ENCODE data around the gene RGPD4.
"Not testable (repeated sequence)": the region's sequence is repeated elsewhere in the genome, so short reads cannot be mapped to it uniquely, and the experiment has no call there.

The RGPD4 gene

DNA sequence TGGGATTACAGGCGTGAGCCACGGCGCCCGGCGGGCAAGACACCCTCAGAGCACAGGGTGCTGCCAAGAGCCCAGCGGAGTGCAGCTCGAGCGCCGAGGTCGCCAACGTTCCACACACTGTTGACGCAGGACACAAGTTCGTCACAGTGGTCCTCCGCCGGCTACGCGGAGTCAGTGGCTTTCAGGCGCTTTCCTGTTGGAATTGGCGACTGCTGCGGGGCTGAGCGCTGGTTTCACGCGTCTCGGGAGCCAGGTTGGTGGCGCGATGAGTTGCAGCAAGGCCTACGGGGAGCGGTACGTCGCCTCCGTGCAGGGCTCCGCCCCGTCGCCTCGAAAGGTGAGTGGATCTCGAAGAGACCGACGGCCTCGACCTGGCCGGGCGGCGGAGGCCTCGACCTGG is at the start of gene RGPD4:
Gene RGPD4 (plus strand): TSS at position 144 of the 400 bp plus-strand sequence. CDS start 122 bp downstream, at position 266.
- not testable (repeated sequence) for DNase-seq

DNA sequence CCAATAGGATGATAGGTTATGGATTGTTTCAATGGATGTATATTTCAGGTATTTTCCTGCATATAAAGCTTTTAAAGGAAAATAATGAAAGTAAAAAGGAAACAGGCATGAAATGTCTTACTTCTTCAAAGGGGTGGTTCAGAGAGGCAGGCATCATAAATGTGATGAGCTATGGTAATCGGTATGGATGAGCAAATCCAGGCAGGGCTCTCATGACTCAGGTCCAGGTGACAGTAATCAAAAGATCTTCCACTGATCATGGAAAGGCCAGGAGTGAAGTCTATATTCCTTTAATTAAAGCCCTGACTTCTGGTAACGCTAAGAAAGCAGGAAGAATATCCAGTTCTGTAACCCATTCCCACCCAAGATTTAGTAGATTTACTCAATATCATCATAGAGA is 48.7 kb upstream of the RGPD4 start:
- no peak for DNase-seq

DNA sequence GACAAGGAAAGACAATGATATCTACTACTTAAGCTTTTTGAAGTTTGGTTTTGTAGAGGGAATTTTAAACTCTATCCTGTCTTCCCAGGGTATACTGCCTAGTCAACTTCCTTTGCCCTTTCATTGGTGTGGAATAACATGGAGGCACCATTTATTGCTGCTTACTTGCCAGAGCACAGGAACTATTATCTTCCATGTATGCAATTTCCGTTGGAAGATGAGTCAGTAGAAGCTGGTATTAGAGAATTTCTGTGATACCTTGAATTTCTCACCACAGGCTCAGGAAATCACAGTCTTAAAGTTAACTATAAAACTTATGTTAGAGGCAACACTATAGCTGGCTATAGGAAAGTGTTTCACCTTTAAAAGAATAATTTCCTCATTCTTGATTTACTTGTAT is 40.9 kb upstream of the RGPD4 start:
- DNase-seq: no peak

DNA sequence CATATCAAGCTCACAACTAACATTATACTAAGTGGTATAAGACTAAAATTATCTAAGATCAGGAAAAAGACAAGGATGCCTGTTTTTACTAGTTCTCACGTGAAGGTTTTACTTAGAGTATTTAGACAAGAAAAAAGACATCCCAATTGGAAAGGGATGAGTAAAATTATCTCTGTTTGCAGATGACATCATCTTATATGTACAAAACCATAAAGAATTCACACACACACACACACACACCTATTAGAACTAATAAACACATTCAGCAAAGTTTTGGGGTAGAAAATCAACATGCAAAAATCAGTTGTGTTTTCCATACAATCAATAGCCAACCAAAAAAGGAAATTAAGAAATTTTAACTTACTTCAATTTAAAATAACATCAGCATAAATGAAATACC is 35.9 kb upstream of the RGPD4 start:
- DNase-seq: no peak

DNA sequence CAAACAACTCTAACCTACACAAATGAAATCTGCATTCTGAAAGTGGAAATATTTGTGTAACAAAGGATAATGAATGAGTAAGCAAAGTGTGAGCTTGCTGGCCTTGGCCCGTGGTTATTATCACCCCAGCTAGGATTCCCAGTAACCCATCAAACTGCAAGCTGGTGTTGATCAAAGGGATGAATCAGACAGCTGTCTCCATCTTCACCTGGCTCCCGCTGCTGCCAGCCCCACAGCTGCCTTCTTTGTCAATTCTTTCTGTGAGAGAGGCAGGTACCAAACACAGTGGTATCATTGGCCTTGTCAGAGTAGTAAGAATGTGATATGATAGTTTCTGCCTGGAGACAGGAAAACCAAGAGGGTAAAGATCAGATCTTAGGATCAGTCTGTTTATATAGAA is 25.2 kb upstream of the RGPD4 start:
- peak; percentile 52 to 70 for DNase-seq

DNA sequence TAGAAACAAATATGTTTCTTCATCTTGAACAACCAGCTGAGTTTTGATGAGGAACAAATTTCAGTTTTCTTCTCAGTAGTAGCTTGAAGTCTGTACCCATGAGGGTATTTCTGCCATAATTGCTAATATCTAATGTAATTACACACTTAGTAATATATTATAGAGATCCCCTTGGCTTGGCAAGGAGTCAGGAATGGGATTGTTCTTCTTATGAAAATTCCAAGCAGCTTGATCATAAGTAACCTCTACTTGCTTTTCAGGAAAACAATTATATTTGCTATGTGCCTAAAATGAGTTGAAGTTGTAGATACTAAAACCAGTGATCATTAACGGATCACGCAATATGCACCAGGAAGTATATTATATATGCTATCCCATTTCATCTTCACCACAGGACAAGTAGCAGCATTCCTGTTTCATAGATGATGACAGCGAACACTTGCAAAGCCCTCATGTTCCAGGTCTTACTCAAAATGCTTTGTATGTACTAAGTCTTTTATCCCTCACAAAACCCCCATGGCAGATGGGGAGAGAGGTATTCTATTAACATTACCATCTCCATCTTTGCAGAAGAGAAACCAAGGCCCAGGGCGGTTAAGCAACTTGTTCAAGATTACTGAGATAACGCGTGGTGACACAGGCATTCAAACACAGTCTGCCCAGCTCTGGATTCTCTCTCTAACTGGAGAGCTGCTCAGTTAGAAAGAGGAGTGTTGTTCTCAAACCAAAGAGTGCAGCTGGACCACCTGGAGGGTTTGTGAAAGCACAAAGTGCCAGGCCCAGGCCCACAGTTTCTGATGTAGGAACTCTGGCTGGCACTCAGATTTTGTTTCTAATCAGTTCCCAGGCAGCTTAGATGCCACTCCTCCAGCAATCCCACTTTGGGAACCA is 21.8 kb upstream of the RGPD4 start:
- DNase-seq: no peak

DNA sequence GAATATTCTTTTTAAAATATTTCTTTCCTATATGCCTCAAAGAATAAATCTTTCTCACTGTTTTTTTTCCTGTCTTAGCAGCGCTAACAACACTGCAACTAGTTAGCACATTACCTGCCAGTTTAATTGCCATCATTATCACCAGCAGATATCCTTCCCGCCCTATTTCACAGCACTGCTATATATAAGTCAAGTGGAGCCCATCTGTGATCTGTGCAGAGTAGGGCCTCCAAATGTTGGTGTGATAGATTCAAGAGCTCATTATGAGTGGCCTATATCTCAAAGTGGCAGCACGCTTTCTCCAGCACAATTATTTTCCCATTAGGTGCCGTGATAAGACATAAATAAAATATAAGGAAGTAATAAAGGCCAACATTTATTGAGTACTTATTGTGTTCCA is 19.8 kb upstream of the RGPD4 start:
- no peak for DNase-seq

DNA sequence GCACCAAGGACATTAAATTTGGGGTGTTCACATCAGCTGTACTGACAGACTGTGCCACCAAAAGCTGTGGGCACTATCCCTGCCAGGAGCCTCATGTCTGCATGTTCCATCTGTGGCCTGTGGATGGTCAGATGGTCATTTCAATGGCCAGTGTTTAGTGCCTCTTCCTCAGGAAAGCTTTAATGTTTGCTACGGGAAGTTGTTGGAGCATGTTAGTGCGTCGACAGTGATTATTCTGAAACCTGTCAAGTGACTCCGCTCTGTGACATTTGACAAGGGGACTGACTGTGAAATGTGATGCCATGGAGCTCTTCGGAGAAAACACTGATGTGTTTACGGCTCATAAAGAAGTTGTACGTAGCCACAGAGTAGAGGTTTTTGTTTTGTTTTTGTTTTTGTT is 18.7 kb upstream of the RGPD4 start:
- DNase-seq: no peak

DNA sequence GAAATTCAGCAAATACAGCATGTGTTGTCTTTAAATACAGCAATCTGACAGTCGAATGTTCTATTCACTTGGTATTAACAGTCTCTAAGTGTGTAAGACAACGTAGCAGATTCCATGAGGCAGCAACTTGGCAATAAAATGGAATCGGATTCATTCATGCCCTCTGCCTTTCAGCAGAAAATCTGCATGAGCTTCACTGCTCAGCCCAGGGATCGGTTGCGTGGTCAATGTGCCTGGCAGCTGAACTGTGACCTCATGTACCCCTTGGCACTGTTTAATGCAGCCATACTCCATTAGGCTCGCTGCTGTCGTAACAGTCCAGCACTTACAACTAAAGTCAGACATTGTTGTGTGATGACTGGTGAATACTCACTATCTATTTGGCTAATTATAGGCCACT is 17.7 kb upstream of the RGPD4 start:
- DNase-seq: no peak

DNA sequence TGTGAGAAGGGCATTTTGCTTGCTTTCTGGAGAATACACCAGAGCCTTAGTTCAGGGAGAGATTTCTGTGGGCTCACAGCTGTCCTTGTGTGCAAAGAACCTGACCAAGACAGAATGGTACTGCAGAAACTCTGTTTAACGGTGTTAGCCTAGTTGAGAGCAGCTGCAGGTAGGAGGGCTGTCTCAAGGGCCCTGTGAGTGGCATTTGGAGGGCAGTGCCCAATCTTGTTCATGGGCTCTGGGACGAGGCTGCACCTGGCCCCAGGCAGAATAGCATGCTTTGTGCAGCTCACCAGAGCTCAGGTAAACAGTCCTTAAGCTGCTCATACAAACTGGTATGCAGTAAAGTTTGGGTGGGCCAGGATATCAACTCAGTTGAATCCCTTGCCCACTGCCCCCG is 16.9 kb upstream of the RGPD4 start:
- DNase-seq: no peak

DNA sequence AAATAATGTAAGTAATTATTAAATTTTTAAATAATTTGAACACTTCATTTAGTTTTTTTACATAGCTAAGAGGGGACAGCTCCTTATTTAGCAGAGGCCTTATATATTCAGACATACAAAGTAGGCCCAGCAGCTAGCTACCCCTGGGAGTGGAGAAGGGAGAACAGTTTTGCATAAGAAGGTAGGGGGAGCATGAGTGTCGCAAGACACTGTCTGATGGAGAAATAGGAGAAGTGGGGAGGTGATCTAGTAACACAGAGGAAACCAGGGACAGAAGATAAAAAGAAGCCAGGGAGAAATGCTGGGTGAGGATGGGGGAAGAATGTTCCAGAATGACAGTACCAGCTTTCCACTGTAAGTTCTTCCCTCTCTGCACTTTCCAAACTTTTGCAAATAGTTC is 16.0 kb upstream of the RGPD4 start:
- no peak for DNase-seq

DNA sequence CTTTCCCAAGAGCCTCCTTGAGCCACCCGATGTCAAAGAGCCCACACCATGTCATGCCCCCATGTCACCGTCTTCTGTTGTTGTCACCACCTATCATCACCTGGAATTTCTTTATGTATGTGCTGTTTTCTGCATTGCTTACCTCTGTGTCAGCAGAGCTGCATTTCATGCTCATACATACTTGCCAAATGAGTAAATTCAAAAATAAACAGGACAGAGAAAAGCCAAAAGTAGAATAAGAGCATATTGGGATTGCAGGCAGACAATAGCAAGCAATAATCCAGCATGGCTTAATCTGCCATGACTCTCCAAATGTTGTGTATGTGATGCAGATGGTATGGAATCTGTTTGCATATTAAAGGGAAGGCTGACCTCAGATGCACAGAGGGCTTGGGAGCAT is 15.3 kb upstream of the RGPD4 start:
- DNase-seq: no peak

DNA sequence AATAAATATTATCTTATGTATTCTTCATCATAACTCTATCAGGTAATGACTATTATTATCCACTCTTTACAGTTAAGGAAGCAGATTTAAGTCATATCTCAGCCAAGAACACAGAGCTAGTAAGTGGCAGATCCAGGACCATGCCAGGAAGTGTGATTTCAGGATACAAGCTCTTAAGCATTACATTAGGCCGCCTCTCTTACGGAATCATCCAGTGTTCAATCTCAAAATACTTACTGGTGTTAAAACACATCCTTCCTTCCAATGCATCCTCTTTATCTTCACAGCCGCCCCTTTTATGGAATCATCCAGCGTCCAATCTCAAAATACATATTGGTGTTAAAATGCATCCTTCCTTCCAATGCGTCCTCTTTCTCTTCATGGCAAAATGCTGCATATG is 14.7 kb upstream of the RGPD4 start:
- no peak for DNase-seq

DNA sequence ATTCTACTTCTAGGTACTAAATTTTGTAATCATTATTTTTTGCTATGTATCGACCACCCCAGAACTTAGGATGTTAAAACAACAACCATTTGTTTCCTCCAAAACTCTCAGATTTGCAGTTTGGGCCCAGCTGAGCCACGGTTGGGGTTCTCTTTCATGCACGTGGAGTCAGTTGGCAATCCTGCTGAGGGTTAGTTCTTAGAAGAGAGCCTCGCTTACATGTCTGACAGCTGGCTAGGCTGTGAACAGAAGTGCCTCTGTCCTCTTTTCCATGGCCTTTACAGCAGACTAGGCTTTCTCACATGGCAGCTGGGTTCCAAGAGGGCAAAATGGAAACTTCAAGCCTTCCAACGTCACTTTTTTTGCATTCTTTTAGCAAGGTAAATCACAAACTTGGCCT is 9.3 kb upstream of the RGPD4 start:
- DNase-seq: no peak

DNA sequence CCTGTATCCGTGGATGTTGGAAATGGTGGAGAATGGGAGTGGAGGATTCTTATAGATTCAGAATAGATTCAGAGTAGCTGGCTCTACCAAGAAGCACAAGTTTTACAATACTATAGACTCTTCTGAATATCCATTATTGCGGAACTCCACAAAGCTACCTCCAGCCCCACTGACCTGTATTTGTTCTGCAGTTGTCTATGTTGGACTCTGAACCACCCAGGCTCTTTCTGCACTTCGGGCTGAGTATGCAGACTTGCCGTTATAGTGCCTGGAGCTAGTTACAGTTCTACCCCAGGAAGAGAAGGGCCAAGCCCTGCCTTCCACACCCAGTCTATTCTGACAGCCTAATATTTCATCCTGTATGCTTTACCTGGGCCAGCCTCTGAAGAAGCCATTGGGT is 4.4 kb upstream of the RGPD4 start:
- DNase-seq: no peak

DNA sequence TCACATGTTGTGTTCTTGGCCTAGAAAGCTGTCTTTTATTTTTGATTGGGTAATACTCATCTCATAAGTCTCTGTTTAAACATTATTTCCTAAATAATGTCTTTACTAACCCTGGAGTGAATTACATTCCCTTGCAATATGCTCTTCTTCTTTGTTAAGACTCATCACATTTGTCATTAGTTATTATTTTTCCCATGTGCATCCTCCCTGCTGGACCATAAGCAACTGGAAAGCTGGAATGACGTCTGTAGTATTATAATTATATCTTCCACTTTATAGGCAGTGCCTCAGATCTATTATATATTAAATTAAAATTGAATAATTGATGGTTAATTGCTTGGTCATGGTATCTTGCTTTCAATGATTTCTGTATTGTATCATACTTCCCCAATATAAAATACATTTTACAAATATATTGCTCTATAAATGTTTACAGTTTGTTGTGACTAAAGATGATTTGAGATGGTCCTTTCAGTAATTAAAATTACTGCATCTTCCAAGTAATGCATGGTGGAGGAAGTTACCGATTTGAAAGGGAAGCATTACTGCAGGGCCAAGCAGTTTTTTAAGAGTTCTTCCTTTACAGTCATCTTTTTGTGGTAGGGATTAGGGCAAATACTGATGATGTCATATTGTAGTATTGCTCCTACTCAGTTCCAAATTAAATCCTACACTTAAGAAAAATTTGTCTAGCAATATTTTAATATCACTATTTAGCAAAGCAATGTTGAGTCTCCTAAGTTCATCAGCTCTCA is 2.1 kb upstream of the RGPD4 start:
- no peak for DNase-seq

DNA sequence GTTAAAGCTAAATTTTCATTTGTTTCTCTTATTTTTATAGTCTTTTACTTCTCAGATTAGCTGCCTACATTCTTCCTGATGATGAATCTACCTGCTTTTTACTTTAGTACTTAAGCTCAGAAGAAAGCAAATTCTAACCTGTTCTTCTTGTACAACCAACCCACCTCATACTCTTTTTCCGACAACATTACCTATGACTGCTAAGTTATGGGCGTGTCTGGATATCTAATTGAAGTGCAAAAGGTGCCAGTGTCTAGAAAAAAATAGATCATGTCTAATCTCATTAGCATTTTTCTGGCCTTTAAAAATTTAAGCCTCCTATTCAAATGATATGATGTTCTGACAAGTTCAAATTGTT is 1.5 kb upstream of the RGPD4 start:
- no peak for DNase-seq

DNA sequence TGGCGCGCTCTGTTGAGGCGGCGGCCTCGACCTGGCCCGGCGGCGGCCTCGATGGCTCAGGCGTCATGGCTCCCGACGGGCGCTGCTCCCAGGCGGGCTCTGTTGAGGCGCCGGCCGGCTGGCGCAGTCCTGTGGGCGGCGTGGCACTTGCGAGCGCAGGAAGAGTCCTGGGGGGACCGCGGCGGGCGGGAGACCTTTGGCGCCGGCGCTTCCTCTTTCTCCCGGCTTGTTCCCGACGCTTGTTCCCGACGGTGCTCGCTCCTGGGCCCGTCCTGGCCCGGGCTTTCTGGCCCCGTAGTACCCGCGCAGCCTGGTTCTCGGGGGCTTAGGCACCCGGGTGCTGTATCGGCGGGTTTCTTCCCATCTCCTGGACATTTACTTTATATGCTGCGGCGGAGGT is 2.8 kb downstream of the RGPD4 start:
- DNase-seq: not testable (repeated sequence)

DNA sequence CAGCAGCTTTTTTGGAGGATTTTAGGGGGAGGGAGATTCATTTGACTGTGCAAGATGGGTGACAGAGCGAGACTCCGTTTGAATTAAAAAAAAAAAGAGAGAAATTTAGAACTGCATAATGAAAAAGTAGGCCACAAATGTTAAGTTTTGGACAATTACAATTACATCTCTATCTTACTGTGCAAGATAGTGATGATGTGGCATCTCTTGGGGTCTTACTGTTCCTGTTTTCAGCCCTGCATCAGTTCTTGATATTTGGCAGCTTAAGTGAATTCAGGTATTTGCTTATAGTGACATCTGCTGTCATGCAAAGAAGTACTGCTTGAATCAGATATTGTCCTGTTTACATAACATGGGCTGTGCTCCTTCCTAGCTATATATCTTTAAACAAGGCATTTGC is 6.5 kb downstream of the RGPD4 start:
- not testable (repeated sequence) for DNase-seq

DNA sequence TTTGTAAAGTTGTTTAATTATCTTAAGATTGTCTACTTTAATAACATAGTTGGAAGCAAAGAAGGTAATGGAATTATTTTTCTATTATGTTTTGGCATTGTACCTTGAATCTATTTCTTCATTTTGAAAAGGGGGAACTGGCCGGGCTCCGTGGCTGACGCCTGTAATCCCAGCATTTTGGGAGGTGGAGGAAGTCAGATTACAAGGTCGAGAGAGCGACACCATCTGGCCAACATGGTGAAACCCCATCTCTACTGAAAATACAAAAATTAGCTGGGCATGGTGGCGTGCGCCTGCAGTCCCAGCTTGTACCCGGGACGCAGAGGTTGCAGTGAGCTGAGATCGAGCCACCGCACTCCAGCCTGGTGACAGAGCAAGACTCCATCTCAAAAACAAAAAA is 6.9 kb downstream of the RGPD4 start:
- not testable (repeated sequence) for DNase-seq

DNA sequence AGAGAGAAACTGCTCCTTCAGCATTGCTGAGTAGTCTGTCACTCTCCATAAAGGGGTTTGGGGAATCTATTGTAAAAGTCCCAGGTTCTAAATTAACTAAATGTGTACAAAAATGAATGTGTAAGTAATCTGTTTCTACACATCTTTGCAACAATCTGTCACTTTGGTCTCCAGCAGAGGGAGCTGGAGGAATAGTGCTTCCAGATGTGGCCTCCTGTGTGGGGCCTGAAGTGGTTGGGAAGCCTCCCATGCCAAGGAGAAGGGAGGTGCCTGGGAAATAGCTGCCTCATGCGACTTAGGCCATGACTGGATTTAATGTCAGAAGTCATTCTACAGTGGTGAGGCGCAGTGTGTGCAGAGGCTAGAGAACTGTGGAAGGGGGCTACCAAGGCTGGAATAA is 89.4 kb downstream of the RGPD4 start:
- DNase-seq: not testable (repeated sequence)

DNA sequence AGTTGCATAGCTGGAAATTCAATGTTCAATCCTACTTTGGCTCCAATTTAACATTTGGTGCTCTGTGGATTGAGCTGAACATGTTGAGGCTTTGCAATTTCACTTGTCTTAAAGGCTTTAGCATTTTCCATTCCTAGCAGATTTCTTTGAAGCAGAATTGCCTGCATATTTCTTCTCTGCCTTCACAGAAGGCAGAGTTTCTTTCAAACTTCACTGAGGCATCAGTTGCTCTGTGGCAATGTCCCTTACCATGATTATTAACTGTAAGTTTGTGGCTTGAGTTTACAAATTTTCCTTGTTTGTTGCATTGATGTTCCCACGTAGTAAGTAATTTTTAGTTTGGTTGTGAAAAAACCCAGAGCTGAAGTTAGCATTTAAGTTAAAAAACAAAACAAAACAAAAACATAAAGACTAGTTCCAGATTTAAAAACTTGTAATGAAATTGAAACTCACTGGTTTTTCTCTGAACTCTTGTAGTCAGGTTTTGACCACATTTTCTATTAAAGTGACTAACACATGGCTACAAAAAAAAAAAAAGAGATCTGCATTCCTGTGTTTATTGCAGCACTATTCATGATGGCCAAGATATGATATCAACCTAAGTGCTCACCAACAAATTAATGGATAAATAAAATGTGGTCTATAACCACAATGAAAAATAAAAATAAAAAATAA is 90.1 kb downstream of the RGPD4 start:
- not testable (repeated sequence) for DNase-seq

DNA sequence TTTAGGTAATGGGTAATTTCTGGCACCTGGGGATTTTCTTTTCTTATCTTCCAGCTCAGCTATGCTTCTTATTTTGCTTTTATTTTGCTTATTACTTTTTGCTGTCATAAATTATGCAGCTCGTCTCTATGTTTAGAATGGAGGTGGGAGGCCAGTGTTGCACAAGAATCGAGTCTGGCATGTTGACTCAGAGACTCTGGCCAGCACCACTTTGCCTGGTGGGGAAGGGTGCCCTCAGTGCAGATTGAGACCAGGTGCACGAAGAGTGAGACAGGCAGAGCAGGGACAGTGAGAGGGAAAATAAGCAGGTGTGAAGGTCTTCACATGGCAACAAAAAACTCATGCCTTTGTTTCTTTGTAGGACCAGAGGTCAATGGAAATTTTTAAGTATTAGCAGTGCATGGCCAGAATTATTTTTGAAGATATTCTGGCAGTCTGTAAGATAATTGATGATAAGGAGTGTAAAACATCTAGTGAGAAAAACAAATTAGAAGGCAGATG is 100.4 kb downstream of the RGPD4 start:
- no peak for DNase-seq

DNA sequence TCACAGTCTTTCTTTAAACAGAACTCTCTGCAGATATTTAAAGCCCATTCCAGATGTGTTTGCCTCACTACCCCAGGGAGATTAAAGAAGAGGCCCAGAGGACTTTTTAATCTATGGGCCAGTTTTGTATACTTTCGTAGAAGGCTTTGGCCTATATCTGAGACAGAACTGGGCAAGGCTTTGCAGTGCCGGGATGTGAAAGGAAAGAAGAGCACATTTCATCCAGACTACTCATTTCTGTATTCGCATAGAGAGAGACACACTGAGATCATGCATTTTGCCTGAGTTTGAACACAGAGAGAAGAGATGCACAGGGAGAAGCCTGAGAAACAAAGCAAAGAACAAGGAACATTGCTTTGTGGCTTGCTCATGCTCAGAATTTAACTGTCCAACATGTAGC is 104.7 kb downstream of the RGPD4 start:
- no peak for DNase-seq

Data from NCI-H1930 (cell line).